HG03575 (cell line): ENCODE results near the gene MISP3.
"Not testable (repeated sequence)": the region's sequence is repeated elsewhere in the genome, so short reads cannot be mapped to it uniquely, and the experiment has no call there.

Experiments
- ATAC-seq: cut with Tn5 transposase; IDR thresholded peaks from one replicate; pipeline ENCODE4 v1.9.1; 2021; ENCODE audit not compliant: unreplicated experiment, insufficient number of reproducible peaks, low FRiP score; ENCODE audit errors: extremely low read depth

Gene MISP3

GRCh38 chr19:14072535-14073260 is at the start of gene MISP3:
TSS of gene MISP3 (plus strand) at chr19:14072786. CDS start at chr19:14073310, 524 bp downstream.
- no peak for ATAC-seq

GRCh38 chr19:14023404-14024235 is 49.0 kb upstream of the MISP3 start:
- ATAC-seq, result no peak

- ATAC-seq, result not testable (repeated sequence)
Measured at GRCh38 chr19:14026652-14027192, 45.9 kb upstream of the MISP3 start.

GRCh38 chr19:14027856-14028450 is 44.6 kb upstream of the MISP3 start, which contains the start of gene RLN3:
TSS of gene RLN3 (plus strand) at chr19:14028148. CDS start at chr19:14028205, 57 bp downstream.
- no peak for ATAC-seq

- no peak for ATAC-seq
Measured at GRCh38 chr19:14028901-14029300, 43.7 kb upstream of the MISP3 start.

- ATAC-seq, result no peak
Measured at GRCh38 chr19:14030997-14031718, 41.4 kb upstream of the MISP3 start.

- ATAC-seq, result no peak
Measured at GRCh38 chr19:14031719-14032480, 40.7 kb upstream of the MISP3 start, which contains the start of gene IL27RA. TSS of gene IL27RA (plus strand) at chr19:14031762. CDS start at chr19:14031873, 111 bp downstream.

- no peak for ATAC-seq
Measured at GRCh38 chr19:14033946-14034345, 38.6 kb upstream of the MISP3 start.

- ATAC-seq, result not testable (repeated sequence)
Measured at GRCh38 chr19:14035159-14035558, 37.4 kb upstream of the MISP3 start.

GRCh38 chr19:14035706-14036105 is 36.9 kb upstream of the MISP3 start:
- ATAC-seq, result no peak

- ATAC-seq, result no peak
Measured at GRCh38 chr19:14039181-14039580, 33.4 kb upstream of the MISP3 start.

GRCh38 chr19:14042659-14043608 is 29.7 kb upstream of the MISP3 start:
- not testable (repeated sequence) for ATAC-seq

- not testable (repeated sequence) for ATAC-seq
Measured at GRCh38 chr19:14047866-14048265, 24.7 kb upstream of the MISP3 start.

GRCh38 chr19:14048443-14049153 is 24.0 kb upstream of the MISP3 start:
- ATAC-seq, result no peak

- no peak for ATAC-seq
Measured at GRCh38 chr19:14050512-14050911, 22.1 kb upstream of the MISP3 start.

- ATAC-seq, result not testable (repeated sequence)
Measured at GRCh38 chr19:14050961-14051360, 21.6 kb upstream of the MISP3 start.
